ENCODE results near the gene INHBA. TPM values are rescaled to one million over a fixed set of nuclear protein-coding genes. Genes with fewer than 3 reads are reported as not detected.

INHBA gene
- polyA plus RNA-seq (0.19 and 0.30 TPM in 2 replicates), polyA minus RNA-seq (0.24 and 0.35 TPM in 2 replicates)

- Histone ChIP-seq H3K9ac (ENCODE audit: low read length) (no peak within 1 kb of the TSS), H3K9me3 (ENCODE audit: low read length) (no peaks in the 10 kb centered on the region), H3K79me2 (replicated peaks; ENCODE audit: insufficient read depth, low read length) (no peaks in the 10 kb centered on the region), H3K27me3 (ENCODE audit: insufficient read depth, low read depth, low read length) (peaks cover 49% of the 10 kb centered on the region), H3K36me3 (ENCODE audit: insufficient read depth, low read length) (no peaks in the 10 kb centered on the region), H2AFZ (ENCODE audit: low read depth, low read length) (no peak within 1 kb of the TSS), H3F3A (ENCODE audit: insufficient read depth, low read length, poor library complexity, severe bottlenecking) (no peaks in the 10 kb centered on the region), H3K27ac (ENCODE audit: low read length) (no peak within 1 kb of the TSS), H3K4me3 (ENCODE audit: low read length) (no peak within 1 kb of the TSS), H3K4me2 (ENCODE audit: low read length) (no peak within 1 kb of the TSS), H3K9me2 (ENCODE audit: insufficient read depth, low read length) (no peaks in the 10 kb centered on the region), H4K20me1 (ENCODE audit: insufficient read depth) (no peaks in the 10 kb centered on the region)
- TF ChIP-seq MXI1 (conservative IDR thresholded peaks at IDR 0.05; ENCODE audit: poor library complexity, severe bottlenecking): no peak
- TF ChIP-seq, protein P1, sequence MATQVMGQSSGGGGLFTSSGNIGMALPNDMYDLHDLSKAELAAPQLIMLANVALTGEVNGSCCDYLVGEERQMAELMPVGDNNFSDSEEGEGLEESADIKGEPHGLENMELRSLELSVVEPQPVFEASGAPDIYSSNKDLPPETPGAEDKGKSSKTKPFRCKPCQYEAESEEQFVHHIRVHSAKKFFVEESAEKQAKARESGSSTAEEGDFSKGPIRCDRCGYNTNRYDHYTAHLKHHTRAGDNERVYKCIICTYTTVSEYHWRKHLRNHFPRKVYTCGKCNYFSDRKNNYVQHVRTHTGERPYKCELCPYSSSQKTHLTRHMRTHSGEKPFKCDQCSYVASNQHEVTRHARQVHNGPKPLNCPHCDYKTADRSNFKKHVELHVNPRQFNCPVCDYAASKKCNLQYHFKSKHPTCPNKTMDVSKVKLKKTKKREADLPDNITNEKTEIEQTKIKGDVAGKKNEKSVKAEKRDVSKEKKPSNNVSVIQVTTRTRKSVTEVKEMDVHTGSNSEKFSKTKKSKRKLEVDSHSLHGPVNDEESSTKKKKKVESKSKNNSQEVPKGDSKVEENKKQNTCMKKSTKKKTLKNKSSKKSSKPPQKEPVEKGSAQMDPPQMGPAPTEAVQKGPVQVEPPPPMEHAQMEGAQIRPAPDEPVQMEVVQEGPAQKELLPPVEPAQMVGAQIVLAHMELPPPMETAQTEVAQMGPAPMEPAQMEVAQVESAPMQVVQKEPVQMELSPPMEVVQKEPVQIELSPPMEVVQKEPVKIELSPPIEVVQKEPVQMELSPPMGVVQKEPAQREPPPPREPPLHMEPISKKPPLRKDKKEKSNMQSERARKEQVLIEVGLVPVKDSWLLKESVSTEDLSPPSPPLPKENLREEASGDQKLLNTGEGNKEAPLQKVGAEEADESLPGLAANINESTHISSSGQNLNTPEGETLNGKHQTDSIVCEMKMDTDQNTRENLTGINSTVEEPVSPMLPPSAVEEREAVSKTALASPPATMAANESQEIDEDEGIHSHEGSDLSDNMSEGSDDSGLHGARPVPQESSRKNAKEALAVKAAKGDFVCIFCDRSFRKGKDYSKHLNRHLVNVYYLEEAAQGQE (IDR thresholded peaks at IDR 0.05; ENCODE audit: borderline replicate concordance): no peak
- no peak for TF ChIP-seq RAD21 (conservative IDR thresholded peaks at IDR 0.05)
These were observed at the start of gene INHBA for GRCh38 chr7:41702635-41703371. TSS of gene INHBA (minus strand) at chr7:41703090. CDS start at chr7:41700374, 2,716 bp downstream.

- no peak overlapping the region for H2AFZ ChIP-seq (ENCODE audit: low read depth, low read length)
- H4K20me1 ChIP-seq (ENCODE audit: insufficient read depth): no peaks in the 10 kb centered on the region
- H3K27me3 ChIP-seq (ENCODE audit: insufficient read depth, low read depth, low read length): no peaks in the 10 kb centered on the region
- H3K9ac ChIP-seq (ENCODE audit: low read length): no peak overlapping the region
- H3K36me3 ChIP-seq (ENCODE audit: insufficient read depth, low read length): no peaks in the 10 kb centered on the region
- H3K4me3 ChIP-seq (ENCODE audit: low read length): no peak overlapping the region
- TF ChIP-seq, protein P1 (IDR thresholded peaks at IDR 0.05; ENCODE audit: borderline replicate concordance): no peak
- TF ChIP-seq, protein P2, sequence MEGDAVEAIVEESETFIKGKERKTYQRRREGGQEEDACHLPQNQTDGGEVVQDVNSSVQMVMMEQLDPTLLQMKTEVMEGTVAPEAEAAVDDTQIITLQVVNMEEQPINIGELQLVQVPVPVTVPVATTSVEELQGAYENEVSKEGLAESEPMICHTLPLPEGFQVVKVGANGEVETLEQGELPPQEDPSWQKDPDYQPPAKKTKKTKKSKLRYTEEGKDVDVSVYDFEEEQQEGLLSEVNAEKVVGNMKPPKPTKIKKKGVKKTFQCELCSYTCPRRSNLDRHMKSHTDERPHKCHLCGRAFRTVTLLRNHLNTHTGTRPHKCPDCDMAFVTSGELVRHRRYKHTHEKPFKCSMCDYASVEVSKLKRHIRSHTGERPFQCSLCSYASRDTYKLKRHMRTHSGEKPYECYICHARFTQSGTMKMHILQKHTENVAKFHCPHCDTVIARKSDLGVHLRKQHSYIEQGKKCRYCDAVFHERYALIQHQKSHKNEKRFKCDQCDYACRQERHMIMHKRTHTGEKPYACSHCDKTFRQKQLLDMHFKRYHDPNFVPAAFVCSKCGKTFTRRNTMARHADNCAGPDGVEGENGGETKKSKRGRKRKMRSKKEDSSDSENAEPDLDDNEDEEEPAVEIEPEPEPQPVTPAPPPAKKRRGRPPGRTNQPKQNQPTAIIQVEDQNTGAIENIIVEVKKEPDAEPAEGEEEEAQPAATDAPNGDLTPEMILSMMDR (IDR thresholded peaks at IDR 0.05; ENCODE audit: poor library complexity, severe bottlenecking): no peak
- TF ChIP-seq POLR2AphosphoS5 (IDR thresholded peaks at IDR 0.05) (no peak), TAF1 (IDR thresholded peaks at IDR 0.05; ENCODE audit: low read depth) (no peak), EZH2 (IDR thresholded peaks at IDR 0.05; ENCODE audit: borderline replicate concordance, insufficient read depth, low read length, poor library complexity, severe bottlenecking) (no peak), MXI1 (conservative IDR thresholded peaks at IDR 0.05; ENCODE audit: poor library complexity, severe bottlenecking) (no peak), RAD21 (conservative IDR thresholded peaks at IDR 0.05) (no peak), SMC3 (conservative IDR thresholded peaks at IDR 0.05; ENCODE audit: poor library complexity) (no peak), EP300 (conservative IDR thresholded peaks at IDR 0.05; ENCODE audit: poor library complexity, severe bottlenecking) (no peak)
- no peak overlapping the region for H3K27ac ChIP-seq (ENCODE audit: low read length)
- no peaks in the 10 kb centered on the region for H3K9me3 ChIP-seq (ENCODE audit: low read length)
- H3K79me2 ChIP-seq (replicated peaks; ENCODE audit: insufficient read depth, low read length): no peaks in the 10 kb centered on the region
- H3F3A ChIP-seq (ENCODE audit: insufficient read depth, low read length, poor library complexity, severe bottlenecking): no peaks in the 10 kb centered on the region
- H3K4me2 ChIP-seq (ENCODE audit: low read length): no peak overlapping the region
- H3K9me2 ChIP-seq (ENCODE audit: insufficient read depth, low read length): no peaks in the 10 kb centered on the region
These were observed 49.7 kb upstream of the INHBA start for GRCh38 chr7:41752615-41753014.

Measured in neural cell (in vitro differentiated cells).